GM18519 (cell line): Measurements from ENCODE around the gene ANP32D.
"Not testable (repeated sequence)": the region's sequence is repeated elsewhere in the genome, so short reads cannot be mapped to it uniquely, and the experiment has no call there.

Experiments used
- ATAC-seq: cut with Tn5 transposase; IDR thresholded peaks from one replicate; pipeline ENCODE4 v1.9.1; 2021; ENCODE audit warnings: mild to moderate bottlenecking, moderate library complexity; ENCODE audit not compliant: unreplicated experiment, low FRiP score

Gene ANP32D

GRCh38 chr12:48489456-48489855 lies 17.1 kb downstream of the ANP32D start:
- not testable (repeated sequence) for ATAC-seq

GRCh38 chr12:48500281-48500680 lies 27.9 kb downstream of the ANP32D start:
- ATAC-seq, result not testable (repeated sequence)

- ATAC-seq, result not testable (repeated sequence)
Measured at GRCh38 chr12:48506836-48507235, 34.5 kb downstream of the ANP32D start.

- ATAC-seq, result no peak
Measured at GRCh38 chr12:48508987-48509386, 36.6 kb downstream of the ANP32D start.

- ATAC-seq, result no peak
Measured at GRCh38 chr12:48510111-48510510, 37.8 kb downstream of the ANP32D start.

GRCh38 chr12:48512855-48513254 lies 40.5 kb downstream of the ANP32D start:
- peak; percentile 67 for ATAC-seq

GRCh38 chr12:48514728-48515127 lies 42.4 kb downstream of the ANP32D start:
- no peak for ATAC-seq

- not testable (repeated sequence) for ATAC-seq
Measured at GRCh38 chr12:48520381-48520780, 48.0 kb downstream of the ANP32D start.
